G401.6 (cell line): ENCODE results near the gene FRMD3.

Source experiments
- FAIRE-seq: peaks from 2 replicates; lab custom pipeline; 2012; peaks lifted over from hg19 to GRCh38; lab: Jason Lieb, UNC

FRMD3 gene

DNA sequence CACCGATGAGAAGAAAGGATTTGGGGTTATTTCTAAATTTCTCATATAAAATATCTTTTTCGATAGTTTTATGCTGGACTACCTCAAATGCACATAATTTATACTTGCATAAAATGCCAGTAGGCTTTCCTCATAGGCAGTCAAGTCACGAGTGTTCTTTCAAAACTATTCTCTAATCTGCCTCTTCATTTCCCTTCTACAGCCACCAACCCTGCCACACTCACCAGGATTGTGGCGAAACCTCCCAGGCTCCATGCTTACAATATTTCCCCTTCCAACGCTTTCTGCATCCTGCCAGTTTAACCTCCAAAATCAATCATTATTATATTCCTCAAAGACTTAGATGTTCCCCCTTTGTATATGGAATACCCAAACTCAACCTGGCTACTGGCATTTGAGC is 65.4 kb downstream of the FRMD3 start:
- FAIRE-seq: no peak

GRCh38 chr9:83472221-83472665 is 66.0 kb downstream of the FRMD3 start:
- FAIRE-seq: no peak

GRCh38 chr9:83471241-83471640 is 67.0 kb downstream of the FRMD3 start:
- FAIRE-seq: no peak

DNA sequence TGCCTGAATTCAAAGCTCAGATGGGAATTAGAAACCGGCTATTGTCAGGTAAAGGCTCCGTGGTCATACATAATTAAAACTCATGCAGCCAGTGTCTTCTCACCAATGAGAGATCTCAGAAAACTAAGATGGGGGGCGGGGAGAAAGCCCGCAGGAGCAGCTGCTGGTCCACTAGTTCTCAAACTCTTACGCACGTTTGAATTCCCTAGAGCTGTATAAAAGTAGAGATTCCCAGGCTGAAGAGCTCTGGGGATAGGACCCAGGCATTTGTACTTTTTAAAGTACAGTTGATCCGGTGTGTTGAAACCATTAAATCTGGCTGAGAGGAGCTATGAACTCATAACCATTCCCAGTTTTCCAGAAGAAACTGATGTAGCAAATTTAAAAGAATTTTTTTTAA is 68.5 kb downstream of the FRMD3 start:
- FAIRE-seq: no peak

DNA sequence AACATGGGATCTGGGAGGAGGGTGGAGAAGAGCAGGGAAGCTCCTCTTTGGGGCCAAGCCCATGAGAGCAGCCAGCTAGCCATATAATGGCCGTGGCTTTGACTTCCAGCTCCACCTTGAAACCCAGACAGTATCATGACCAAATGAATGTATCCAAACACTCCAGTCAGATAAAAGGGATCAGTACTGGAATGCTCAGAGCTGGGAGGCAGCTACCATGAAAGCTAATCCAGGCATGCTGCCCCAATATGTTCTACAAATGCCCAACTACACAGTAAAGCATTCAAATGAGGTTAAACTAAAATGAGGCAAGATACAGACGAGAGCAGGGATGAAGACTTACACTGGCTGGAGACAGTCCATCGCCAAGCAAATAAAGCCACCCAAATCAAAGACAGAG is 69.4 kb downstream of the FRMD3 start:
- FAIRE-seq: no peak

DNA sequence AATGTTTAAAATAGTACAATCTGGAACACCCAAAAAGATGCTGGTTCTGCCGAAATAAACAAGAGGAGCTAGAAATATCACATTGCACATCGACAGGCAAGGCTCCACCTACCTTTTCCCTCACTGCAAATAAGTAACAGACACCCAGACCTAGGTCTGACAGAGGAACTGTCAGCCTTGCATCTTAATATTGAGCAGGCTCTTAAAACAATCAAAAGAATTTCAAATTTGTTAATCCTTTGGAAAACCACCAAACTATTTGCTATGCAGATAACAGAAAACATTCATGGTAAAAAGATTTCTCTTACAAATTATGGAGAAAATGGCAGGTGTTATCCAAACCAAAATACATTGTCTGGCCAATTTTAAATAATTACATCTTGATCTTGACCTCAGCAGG is 71.3 kb downstream of the FRMD3 start:
- no peak for FAIRE-seq

DNA sequence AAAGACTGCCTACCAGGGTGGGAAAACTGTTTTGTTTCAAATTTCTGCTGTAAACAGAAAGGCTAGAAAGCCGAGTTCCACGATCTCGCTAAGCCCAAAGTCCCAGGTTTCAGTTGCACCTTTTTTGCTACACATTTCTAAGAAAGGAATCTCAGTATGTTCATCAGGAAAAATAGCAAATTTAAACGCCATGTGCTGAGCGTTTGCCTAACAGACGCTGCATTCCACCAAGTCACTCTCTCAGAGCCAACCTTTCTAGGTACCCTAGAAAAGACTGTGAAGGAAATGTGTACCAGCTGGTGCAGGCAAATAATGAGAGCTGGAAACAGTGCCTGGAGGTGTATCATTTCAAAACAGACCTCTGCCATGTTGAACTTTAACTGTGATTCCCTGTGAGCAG is 71.8 kb downstream of the FRMD3 start:
- no peak for FAIRE-seq

DNA sequence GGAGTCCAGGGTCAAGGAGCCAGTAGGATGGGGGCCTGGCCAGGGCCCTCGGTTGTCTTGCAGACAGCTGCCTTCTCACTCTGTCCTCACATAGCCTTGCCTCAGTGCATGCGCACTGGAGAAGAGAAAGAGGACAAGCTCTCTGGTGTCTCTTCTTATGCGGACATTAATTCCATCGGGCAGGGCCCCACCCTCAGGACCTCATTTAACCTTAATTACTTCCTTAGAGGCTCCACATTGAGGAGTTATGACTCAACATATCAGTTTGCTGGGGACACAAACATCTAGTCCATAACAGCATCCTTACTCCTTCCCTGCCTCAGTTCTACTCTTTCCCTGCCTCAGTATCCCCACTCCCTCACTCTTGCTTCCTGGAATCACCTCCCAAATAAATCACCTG is 78.4 kb downstream of the FRMD3 start:
- FAIRE-seq: no peak

DNA sequence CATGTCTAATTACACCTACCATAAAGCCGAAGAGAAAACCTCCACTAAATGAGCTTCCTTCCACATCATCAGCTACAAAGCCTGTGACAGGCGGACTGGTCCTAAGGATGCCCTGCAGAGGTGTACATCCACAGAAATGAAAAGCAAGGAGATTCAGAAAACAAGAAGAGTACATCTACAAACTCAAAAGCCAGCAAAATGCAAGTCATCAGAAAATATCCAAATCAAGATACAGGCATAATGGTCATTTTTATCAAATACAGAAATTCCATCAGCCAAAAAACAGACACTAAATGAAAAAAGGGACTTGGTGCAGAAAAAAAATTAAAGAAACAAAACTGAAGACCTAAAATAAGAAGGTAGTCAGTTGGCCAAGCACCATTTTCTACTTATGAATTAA is 79.7 kb downstream of the FRMD3 start:
- FAIRE-seq: no peak

GRCh38 chr9:83457005-83457404 is 81.2 kb downstream of the FRMD3 start:
- no peak for FAIRE-seq

GRCh38 chr9:83456226-83456625 is 82.0 kb downstream of the FRMD3 start:
- FAIRE-seq: no peak

DNA sequence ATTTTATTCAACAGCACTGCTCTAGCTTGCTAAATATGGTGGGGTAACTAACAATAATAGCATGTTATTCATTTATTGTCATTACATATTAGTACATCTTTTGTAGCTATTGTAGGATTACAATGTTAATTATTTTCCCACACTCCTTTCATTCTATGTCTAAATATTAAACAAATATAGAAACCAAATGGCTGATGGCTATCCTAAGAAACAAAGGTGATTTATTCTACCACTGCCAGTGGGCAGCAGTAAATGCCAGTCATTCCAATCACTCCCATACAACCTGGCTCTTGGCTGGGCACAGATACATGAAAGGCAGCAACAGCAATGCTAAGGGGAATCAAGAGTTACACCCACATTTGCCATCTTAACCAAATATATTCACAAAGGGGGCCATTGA is 84.1 kb downstream of the FRMD3 start:
- FAIRE-seq: no peak

DNA sequence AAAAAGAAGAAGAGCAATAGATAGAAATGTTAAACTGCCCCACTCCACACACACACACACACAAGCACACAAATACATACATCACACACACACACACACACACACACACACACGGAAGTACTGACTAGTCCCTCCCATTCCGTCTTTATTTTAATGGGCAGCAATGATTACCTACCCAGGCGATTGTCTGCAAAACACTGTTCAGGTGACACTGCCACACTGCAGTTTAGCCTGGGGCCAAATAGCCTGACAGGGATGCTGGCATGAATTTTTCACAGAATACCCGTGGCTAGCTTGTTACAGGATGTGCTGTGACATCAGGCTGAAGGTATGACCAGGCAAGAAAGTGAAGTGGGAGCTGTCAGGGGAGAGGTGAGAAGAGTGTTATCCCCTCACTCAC is 86.9 kb downstream of the FRMD3 start:
- FAIRE-seq: no peak

GRCh38 chr9:83449983-83450382 is 88.2 kb downstream of the FRMD3 start:
- no peak for FAIRE-seq

DNA sequence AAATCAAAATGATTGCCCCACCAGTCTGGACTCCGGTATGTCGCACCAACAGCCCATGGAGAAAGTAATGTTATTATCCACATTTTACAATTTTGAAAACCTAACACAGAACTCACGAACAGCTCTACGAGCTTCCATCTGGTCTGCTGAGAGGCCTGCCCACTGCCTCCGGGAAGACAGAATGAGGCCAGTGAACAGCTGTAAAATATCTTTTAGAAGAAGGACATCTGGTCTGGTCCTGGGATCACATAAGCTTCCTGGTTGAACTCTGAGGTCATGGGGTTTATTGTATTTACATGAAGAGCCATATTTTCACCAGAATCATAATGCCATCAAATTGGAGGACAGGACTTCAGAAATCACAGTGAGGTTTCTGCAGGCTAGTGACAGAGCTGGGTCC is 89.0 kb downstream of the FRMD3 start:
- no peak for FAIRE-seq

- FAIRE-seq: no peak
These were observed 89.6 kb downstream of the FRMD3 start for GRCh38 chr9:83448626-83449025.

DNA sequence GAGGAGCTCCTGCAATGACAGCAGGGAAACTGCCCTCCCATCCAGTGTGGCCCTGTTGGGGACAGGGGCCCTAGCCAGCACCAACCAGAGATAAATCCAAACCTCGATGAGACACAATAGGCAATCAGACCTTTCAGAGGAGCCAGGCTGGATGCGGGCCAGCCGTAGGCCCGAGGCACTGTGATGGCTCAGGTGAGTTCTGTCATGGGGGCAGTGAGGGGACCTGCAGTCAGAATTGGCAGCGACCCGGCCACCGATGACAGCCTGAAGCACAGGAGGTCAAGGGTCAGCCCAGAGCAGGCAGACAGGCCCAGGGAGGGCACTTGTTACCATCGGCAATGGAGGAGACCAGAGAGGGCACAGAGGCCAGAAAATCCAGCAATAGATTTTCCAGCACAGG is 90.8 kb downstream of the FRMD3 start:
- FAIRE-seq: no peak

DNA sequence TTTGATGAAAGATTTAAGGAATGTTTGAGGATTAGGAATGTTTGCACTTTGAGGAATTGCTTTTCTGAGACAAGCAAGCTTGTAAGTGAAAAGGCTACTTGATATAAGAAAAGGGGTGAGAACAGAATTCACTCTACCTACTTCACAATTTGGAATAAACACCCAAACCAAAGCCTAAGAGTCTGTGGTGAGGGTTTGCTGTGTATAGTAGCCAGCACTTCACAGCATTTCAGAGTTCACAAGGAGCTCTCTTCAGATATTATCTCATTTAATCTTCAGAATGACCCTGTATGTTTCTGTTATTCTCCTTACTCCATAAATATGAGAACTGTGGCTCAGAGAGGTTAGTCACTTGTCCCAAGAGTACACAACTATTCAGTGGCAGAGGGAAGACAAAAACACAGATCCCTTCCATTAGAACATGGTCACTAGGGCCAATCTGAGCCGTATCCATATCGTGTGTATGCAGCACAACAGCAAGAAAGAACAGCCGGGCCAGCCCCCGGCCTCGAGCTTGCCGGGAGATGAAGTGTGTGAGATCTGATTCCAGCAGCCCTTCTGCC is 92.4 kb downstream of the FRMD3 start:
- FAIRE-seq: no peak

GRCh38 chr9:83444110-83444509 is 94.1 kb downstream of the FRMD3 start:
- FAIRE-seq: no peak

- no peak for FAIRE-seq
These were observed 96.8 kb downstream of the FRMD3 start for GRCh38 chr9:83441390-83441789.

DNA sequence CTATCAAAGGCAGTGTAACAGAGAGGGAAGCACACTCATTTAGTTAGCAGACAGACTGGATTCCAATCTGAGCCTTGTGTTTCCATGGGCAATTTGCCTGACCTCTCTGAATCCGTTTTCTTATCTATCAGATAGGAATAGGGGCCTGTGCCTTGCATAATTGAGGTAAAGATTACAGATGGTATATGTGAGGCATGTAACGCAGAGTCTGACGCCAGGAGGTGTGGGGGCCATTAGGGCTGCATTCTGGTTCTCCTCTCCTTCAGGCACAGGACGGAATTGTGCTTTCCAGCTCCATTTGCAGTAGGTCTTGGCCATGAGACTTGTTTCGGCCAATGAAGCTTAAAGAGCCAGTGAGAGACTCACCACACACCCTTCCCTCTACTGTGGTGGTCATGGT is 97.6 kb downstream of the FRMD3 start:
- FAIRE-seq: no peak

GRCh38 chr9:83435301-83435700 is 102.9 kb downstream of the FRMD3 start:
- no peak for FAIRE-seq

DNA sequence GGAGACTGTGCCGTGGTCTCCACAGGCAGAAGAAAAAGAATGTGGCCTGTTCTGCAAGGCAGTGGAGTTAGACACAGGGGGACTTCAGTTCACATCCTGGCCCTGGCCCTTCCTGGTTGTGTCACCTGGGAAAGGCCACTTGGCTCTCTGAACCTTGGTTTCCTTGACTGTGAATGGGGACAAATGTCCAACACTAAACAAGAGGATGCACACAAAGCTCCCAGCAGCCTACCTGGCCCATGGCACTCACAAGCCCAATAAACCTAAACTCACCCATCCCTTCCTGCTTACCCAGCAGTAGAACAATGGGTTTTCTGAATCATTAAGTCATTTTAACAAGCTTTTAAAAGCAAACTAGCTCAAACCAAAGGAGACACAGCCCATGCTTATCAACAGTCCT is 103.9 kb downstream of the FRMD3 start:
- no peak for FAIRE-seq

DNA sequence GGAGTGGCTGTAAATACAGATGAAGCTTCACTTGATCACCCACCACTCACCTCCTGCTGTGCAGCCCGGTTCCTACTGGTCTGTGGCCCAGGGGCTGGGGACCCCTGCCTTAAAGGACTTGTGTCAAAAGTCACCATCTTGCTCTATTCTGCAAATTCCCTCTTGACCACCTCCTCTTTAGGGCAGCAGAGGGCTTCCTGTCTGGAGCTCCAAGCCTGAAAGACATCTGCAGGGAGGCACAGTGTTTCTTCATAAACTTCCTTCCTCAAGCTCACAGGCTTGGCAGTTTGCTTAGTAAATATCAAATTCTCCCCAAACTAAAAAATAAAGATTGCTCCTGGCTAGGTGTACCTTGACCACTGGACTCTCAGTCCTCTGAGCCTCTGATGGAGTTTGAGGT is 104.4 kb downstream of the FRMD3 start:
- no peak for FAIRE-seq

DNA sequence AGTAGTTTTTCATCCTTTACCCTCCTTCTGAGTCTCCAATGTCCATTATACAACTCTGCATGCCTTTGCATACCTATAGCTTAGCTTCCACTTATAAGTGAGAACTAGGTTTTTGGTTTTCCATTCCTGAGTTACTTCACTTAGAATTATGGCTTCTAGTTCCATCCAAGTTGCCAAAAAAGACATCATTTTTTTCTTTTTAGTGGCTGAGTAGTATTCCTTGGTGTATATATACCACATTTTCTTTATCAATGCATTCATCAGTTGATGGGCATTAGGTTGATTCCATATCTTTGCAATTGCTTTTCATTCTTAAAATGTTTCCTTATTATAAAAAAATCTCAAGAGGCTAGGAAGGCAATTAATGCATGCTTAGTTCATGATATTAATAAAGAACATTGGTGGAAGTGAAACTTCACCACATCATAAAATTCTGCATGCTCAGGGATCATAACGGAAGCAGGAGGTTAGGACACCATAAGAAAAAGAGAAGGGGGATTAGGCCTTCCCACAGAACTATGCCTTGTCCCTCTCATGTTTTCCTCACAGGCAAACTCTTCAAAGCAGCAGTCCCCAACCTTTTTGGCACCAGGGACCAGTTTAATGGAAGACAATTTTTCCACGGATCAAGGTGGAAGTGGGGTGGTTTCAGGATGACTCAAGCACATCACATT is 105.2 kb downstream of the FRMD3 start:
- FAIRE-seq: no peak
